Mucosa of stomach (tissue), 1 donor: ENCODE measurements around the gene CTSO.

Experiments
- H3K27me3 ChIP-seq: one replicate; pipeline ENCODE4 v1.7.0; 2013; ENCODE audit warnings: mild to moderate bottlenecking, low read length; ENCODE audit not compliant: control insufficient read depth, insufficient read depth
- H3K36me3 ChIP-seq: one replicate; pipeline ENCODE4 v1.7.0; 2013; ENCODE audit warnings: low read length; ENCODE audit not compliant: control insufficient read depth, insufficient read depth
- H3K4me1 ChIP-seq: one replicate; pipeline ENCODE4 v1.7.0; 2013; ENCODE audit warnings: mild to moderate bottlenecking, low read length; ENCODE audit not compliant: control insufficient read depth, insufficient read depth
- H3K4me3 ChIP-seq: one replicate; pipeline ENCODE4 v1.7.0; 2013; ENCODE audit warnings: low read length
- H3K9ac ChIP-seq: one replicate; pipeline ENCODE4 v1.7.0; 2013; ENCODE audit warnings: mild to moderate bottlenecking, low read length, moderate library complexity
- H3K9me3 ChIP-seq: one replicate; pipeline ENCODE4 v1.7.0; 2013; ENCODE audit warnings: mild to moderate bottlenecking, low read length, moderate library complexity; ENCODE audit not compliant: control insufficient read depth
- donor health status: Pancreatic carcinoma.

Gene CTSO

DNA sequence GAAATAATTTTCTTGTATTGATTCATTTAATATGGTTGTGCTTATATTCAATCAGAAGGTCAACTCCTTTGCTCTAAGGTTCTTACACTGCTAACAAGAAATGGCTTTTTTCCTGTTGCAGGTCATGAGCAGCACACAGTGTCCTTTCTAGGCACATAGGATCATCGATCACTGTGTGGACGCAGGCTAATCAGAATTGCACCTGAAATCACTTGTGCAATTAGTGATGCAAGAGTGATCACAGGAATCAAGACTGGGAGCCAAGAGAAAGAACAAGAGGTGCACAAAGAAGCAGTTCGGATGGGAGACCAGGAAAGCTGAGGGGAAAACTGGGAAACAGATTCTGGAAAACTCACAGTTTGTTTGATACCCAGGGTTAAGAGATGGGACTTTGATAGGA lies 29.0 kb downstream of the CTSO start:
- no peaks in the 10 kb centered on the region for H3K27me3 ChIP-seq
- H3K9me3 ChIP-seq = no peaks in the 10 kb centered on the region
- no peak overlapping the region for H3K9ac ChIP-seq
- H3K4me1 ChIP-seq = no peaks in the 10 kb centered on the region
- no peak overlapping the region for H3K4me3 ChIP-seq
- H3K36me3 ChIP-seq = peaks cover 5% of the 10 kb centered on the region

DNA sequence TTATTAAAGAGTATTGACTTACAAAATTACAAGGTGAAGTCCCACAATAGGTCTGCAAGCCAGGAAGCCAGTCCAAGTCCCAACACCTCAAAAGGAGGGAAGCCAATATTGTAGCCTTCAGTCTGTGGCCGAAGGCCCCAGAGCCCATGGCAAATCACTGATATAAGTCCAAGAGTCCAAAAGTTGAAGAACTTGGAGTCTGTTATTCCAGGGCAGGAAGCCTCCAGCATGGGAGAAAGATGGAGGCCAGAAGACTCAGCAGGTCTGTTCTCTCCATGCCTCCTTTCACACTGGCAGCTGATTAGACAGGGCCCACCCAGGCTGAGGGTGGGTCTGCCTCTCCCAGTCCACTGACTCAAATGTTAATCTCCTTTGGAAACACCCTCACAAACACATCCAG lies 32.1 kb downstream of the CTSO start:
- no peaks in the 10 kb centered on the region for H3K9me3 ChIP-seq
- H3K27me3 ChIP-seq = no peaks in the 10 kb centered on the region
- H3K4me3 ChIP-seq = no peak overlapping the region
- H3K9ac ChIP-seq = no peak overlapping the region
- H3K4me1 ChIP-seq = no peaks in the 10 kb centered on the region
- peaks cover 5% of the 10 kb centered on the region for H3K36me3 ChIP-seq

DNA sequence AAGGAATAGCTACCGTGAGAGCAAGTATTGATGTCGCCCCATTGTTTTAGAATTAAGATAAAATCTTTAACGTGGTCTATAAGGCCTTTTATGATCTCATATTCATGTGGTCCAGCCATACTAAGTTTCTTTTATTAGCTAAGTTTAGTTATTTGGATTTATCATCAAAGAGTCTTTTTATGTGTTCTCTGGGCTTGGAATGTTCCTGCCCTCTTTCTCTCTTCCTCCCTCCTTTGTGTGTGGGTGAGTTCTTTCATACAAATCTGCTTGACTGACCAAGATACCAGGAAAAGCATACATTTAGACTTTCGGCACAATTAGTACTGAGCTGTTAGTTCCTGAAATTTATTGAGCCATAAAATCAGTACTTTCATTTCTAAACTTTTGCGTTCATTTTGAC lies 38.9 kb downstream of the CTSO start:
- no peak overlapping the region for H3K4me3 ChIP-seq
- no peak overlapping the region for H3K9ac ChIP-seq
- no peaks in the 10 kb centered on the region for H3K9me3 ChIP-seq
- no peaks in the 10 kb centered on the region for H3K4me1 ChIP-seq
- no peaks in the 10 kb centered on the region for H3K36me3 ChIP-seq
- no peaks in the 10 kb centered on the region for H3K27me3 ChIP-seq

DNA sequence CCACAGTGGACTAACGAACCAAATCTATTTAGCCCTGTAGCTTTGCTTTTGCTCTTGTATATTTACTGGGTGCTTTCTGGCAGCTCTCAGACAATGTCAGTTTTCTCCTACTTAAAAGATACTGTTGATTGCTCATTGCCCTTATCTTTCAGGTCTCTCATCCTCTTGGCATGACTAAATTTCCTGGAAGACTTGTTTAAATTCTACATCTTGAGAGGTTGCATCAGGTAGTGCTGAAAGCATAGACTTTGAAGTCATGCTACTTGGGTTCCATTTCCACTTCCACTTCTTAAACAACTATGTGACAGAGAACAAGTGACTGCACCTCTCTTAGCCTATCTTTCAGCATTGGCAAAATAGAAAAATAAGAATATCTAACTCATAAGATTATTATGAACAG lies 41.8 kb downstream of the CTSO start:
- no peaks in the 10 kb centered on the region for H3K4me1 ChIP-seq
- H3K4me3 ChIP-seq = no peak overlapping the region
- H3K36me3 ChIP-seq = no peaks in the 10 kb centered on the region
- no peaks in the 10 kb centered on the region for H3K9me3 ChIP-seq
- H3K9ac ChIP-seq = no peak overlapping the region
- H3K27me3 ChIP-seq = no peaks in the 10 kb centered on the region

DNA sequence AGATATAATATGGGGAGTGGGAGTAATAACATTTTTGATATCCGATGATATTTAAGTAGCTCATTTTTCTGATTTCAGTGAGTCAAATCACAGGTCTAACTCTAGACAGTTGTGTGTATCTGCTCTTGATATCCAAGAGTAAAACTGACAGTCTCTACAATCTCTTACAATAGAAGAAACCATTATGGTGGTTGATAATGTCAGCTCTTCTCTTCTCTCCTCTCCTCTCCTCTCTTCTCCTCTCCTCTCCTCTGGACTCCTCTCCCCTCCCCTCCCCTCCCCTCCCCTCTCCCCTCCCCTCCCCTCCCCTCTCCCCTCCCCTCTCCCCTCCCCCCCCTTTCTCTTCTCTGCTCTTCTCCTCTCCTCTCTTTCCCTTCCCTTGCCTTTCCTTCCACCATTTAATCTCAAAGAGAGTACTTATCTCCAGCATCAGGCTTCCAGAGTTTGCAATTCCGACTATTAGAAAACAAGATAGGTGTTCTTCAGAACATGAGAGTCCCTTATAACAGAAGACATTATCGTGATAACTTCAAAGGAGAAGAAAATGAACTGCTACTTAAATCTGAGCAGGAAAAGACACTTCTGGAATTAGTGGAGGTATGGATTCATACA lies 43.9 kb downstream of the CTSO start:
- H3K4me1 ChIP-seq = no peaks in the 10 kb centered on the region
- H3K9ac ChIP-seq = no peak overlapping the region
- H3K36me3 ChIP-seq = no peaks in the 10 kb centered on the region
- H3K27me3 ChIP-seq = no peaks in the 10 kb centered on the region
- H3K4me3 ChIP-seq = no peak overlapping the region
- no peaks in the 10 kb centered on the region for H3K9me3 ChIP-seq

DNA sequence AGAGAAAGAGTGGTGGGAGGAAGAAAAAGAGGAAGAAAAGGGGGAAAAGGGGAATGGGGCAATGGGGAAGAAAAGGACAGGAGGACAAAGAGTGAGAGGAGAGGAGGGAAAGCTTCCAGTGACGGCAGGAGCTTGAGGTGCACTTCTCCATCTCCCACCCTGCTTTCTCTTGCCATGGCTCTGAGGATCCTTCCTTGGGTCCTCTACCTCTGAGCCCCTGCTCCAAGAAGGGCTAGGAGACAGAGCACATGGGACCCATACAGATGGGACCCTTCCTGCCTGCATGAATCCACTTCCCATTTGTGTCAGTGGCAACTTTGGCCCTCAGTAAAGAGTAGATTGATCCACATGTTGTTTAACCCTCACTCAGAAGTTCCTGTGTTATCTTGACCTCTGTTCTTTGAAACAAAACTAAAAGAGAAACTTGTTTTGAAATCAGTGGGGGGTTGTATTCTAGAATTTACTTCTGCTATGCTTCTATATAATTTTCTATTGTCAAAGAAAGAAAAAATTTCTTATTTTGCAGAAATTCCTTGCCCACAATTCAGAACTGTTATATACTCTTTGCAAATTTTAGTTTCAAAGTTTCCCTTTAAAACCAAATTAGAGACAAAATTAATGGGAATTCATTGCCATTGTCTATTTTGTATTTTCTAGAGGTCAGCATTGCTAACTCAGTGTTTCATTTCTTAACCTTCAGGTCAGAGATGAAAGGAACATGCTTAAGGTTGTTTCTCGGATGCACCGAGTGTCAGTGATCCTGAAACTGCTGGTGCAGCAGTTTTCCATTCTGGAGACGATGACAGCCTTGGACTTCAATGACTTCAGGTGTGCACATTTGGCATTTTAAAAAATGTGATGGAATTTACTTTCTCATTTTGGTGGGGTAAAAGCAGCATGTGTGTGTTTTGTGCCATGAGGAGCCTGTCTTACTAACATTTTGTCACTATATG lies 45.2 kb downstream of the CTSO start:
- no peak overlapping the region for H3K9ac ChIP-seq
- no peaks in the 10 kb centered on the region for H3K27me3 ChIP-seq
- no peak overlapping the region for H3K4me3 ChIP-seq
- no peaks in the 10 kb centered on the region for H3K36me3 ChIP-seq
- H3K4me1 ChIP-seq = no peaks in the 10 kb centered on the region
- no peaks in the 10 kb centered on the region for H3K9me3 ChIP-seq

DNA sequence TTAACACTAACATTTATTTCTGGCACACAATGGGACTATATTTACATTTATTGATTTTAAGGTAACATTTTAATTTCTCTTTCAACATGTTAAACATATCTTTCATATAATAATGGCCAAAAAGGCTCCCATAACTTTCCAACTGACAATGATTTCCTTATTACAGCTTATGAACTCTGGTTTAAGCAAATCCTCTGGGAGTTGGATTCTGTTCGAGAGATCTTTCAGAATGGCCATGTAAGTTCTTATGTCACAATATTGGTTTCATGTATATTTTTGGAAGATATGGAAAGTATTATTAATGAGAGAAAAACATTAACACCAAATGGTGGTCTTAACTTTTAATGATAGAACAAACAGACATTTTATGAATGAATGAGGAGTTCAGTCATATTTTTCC lies 46.1 kb downstream of the CTSO start:
- Histone ChIP-seq H3K9ac (no peak overlapping the region), H3K9me3 (no peaks in the 10 kb centered on the region), H3K27me3 (no peaks in the 10 kb centered on the region), H3K4me1 (no peaks in the 10 kb centered on the region), H3K36me3 (no peaks in the 10 kb centered on the region), H3K4me3 (no peak overlapping the region)

DNA sequence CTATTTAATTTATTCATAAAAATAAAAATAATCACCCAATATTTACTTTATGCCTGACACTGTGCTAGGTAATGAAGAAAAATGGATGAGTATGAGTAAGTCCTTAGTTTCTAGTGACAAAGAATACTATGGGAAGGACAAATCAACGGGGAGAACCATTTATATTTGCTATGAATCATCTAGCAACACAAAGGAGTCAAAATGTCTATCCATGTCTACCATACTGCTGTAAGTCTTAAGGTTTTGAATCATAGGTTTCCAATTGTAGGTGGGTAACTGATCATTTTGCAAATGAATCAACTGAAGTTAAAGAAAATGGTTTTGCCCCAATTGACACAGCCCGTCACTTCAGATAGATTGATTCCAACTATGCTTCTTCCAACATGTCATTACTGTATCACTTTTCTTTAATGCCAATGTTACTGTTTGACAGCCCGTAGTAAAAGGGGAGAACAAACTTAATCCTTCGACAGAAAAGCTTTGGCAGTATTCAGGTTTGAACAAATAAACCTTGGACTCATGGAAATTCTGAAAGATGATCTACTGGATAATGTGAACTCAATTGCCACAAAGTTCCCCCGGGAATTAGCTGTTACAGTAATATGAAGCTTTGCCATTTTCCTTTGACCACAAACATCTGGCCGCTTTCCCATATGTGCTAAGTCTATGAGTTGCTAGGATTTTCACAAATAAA lies 47.0 kb downstream of the CTSO start:
- no peaks in the 10 kb centered on the region for H3K4me1 ChIP-seq
- H3K9me3 ChIP-seq = no peaks in the 10 kb centered on the region
- no peaks in the 10 kb centered on the region for H3K27me3 ChIP-seq
- H3K9ac ChIP-seq = no peak overlapping the region
- H3K36me3 ChIP-seq = no peaks in the 10 kb centered on the region
- H3K4me3 ChIP-seq = no peak overlapping the region

DNA sequence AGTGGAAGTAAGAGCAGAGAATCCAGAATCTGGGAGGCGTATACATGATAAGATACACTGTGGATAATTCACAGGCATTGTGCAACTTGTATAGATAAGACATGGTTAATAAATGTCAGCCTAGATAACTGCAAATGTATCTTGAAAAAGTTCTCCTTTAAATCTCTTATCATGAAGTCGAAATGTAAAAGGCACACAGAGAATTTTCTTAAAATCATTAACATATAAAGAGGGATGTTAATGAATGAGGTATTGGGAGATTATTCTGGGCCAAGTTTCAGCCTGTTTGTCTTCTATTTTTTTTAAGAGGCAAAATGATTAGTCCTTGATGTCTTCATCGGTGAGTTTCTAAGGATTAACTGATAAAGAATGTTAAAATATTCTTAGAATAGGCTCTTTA lies 49.3 kb downstream of the CTSO start:
- H3K9me3 ChIP-seq = no peaks in the 10 kb centered on the region
- no peak overlapping the region for H3K9ac ChIP-seq
- H3K27me3 ChIP-seq = no peaks in the 10 kb centered on the region
- no peaks in the 10 kb centered on the region for H3K4me1 ChIP-seq
- H3K4me3 ChIP-seq = no peak overlapping the region
- H3K36me3 ChIP-seq = no peaks in the 10 kb centered on the region

DNA sequence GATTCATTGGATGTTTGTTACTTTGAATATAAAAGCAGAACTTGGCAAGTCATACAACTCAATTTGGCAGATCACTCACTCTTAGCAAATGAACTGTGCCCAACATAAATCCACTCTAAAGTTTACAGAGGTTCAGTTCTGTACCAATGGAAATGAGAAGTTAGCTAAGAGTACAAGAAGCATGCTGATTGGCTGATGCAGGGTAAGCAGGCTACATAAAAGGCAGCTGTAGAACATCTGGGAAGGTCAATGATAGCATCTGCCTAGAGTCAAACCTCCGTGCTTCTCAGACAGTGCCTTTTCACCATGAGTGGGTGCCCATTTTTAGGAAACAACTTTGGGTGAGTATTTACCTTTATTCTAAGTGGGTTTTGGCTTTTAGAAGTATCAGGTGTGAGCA lies 50.2 kb downstream of the CTSO start, which contains the start of gene TDO2:
TSS of gene TDO2 (plus strand) at position 244 of the 400 bp plus-strand sequence. CDS start at position 307, 63 bp downstream.
- H3K4me3 ChIP-seq = no peak within 1 kb of the TSS
- no peak within 1 kb of the TSS for H3K9ac ChIP-seq
- no peaks in the 10 kb centered on the region for H3K4me1 ChIP-seq

DNA sequence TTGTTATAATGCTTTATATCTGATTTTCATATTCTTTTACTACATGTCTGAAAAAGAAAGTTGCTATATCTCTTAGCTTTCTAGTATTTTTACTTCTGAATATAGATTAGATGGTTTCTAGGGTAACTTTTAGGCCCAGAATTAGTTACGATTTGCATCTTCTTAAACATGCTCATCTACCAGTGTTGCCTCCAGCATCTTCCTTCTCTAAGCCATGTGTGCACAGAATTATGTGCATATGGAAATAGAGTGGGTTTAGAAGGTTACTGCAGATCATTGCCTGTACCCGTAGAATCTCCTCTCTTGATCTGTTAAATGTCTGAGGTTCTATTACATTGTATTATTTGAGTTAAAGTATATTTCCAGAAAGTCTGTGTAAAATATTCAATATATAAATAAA lies 52.7 kb downstream of the CTSO start:
- no peaks in the 10 kb centered on the region for H3K27me3 ChIP-seq
- H3K4me3 ChIP-seq = no peak overlapping the region
- no peaks in the 10 kb centered on the region for H3K36me3 ChIP-seq
- H3K9me3 ChIP-seq = no peaks in the 10 kb centered on the region
- no peaks in the 10 kb centered on the region for H3K4me1 ChIP-seq
- no peak overlapping the region for H3K9ac ChIP-seq

More for the DNA sequence above, 50.2 kb downstream of the CTSO start, which contains the start of gene TDO2:
- Histone ChIP-seq H3K27me3 (no peaks in the 10 kb centered on the region), H3K36me3 (no peaks in the 10 kb centered on the region), H3K9me3 (no peaks in the 10 kb centered on the region)

DNA sequence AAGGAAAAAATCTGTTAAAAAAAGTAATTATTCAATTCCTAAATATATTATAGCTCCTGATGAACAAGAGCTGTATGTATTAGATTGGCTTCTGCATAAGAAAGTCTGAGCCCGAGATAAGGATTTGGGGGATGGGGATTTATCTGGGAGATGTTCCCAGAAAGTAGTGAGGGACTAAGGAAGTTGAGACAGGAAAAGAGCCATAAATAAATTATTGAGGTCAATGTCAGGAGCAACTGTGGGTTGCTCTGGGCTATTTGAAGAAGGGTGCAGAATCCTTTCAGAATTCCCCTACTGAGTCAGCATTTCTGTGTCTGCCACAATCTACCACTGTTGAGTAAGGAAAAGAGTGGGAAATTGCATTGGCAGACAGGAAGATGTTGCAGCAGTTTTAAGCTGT lies 53.3 kb downstream of the CTSO start:
- H3K9ac ChIP-seq = no peak overlapping the region
- H3K36me3 ChIP-seq = no peaks in the 10 kb centered on the region
- no peaks in the 10 kb centered on the region for H3K9me3 ChIP-seq
- no peaks in the 10 kb centered on the region for H3K27me3 ChIP-seq
- no peaks in the 10 kb centered on the region for H3K4me1 ChIP-seq
- H3K4me3 ChIP-seq = no peak overlapping the region
